ENCODE measurements around the gene DHDH. TPM values are rescaled to one million over a fixed set of nuclear protein-coding genes. Genes with fewer than 3 reads are reported as not detected.

The DHDH gene
- polyA plus RNA-seq, 3 donors: 4.6 to 7.4 (median 5.9) TPM

DNA sequence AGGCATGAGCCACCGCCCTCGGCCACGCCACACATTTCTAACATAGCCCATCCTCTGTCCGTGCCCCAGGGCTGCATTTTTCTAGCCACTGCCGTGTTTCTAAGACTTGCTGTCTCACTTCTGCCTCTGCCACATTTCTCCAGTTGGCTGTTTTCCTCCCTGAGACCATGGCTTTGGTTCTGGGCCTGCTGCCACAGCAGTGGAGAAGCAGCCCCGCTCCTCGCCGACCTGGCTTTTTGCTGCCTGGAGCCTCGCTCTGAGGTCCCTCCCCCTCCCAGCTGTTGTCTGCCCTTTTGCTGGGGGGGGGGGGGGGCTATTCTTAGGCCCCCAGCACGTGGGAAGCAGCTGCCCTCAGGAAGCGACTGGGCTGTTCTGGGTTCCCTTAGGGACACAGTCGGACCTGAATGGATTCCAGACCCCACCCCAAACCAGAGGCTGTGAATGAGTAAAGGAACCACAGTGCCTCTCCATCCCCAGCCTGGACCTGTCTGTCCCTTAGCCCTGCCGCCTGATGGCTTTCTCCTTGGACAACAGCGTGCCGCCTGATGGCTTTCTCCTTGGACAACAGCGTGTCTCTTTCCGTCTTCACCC is 56.3 kb downstream of the DHDH start:
- DNase-seq (ENCODE audit: low read depth in 3 of 3, low spot score in 2 of 3): no peak

GRCh38 chr19:48990400-48990799 is 56.9 kb downstream of the DHDH start:
- no peak for DNase-seq (ENCODE audit: low read depth in 3 of 3, low spot score in 2 of 3)

DNA sequence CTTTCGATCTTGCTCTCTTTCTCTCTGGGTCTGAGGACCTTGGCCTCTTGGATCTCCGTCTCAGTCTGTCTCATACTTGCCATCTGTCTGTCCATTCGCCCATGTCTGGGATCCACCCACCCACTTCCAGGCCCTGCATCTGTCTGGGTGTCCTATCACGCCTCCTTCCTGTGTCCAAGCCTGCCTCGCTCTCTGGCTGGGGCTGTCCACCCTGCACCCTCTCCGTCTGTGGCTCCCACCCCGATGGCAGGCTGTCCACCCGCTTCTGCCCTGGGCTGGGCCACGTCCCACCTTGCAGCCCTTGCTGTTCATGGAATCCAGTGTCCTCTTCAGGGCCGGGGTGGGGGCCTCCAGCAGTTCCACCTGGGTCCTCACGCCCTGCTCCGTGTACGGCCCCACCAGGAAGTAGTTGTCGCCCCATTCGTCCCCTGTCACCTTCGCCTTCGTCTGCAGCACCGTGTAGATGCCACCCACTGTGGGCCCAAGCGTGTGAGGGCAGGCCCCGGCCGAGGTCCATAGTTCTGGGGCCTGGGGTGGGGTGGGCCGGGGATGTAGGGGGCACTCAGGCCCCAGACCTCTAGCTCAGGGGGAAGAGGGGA is 57.6 kb downstream of the DHDH start:
- DNase-seq (ENCODE audit: low read depth in 3 of 3, low spot score in 2 of 3): no peak

GRCh38 chr19:48991873-48992580 is 58.5 kb downstream of the DHDH start:
- DNase-seq (ENCODE audit: low read depth in 3 of 3, low spot score in 2 of 3): peak in 2 of 3 donors; percentile 13 to 33

GRCh38 chr19:48992581-48993174 is 59.2 kb downstream of the DHDH start:
- no peak for DNase-seq (ENCODE audit: low read depth in 3 of 3, low spot score in 2 of 3)

DNA sequence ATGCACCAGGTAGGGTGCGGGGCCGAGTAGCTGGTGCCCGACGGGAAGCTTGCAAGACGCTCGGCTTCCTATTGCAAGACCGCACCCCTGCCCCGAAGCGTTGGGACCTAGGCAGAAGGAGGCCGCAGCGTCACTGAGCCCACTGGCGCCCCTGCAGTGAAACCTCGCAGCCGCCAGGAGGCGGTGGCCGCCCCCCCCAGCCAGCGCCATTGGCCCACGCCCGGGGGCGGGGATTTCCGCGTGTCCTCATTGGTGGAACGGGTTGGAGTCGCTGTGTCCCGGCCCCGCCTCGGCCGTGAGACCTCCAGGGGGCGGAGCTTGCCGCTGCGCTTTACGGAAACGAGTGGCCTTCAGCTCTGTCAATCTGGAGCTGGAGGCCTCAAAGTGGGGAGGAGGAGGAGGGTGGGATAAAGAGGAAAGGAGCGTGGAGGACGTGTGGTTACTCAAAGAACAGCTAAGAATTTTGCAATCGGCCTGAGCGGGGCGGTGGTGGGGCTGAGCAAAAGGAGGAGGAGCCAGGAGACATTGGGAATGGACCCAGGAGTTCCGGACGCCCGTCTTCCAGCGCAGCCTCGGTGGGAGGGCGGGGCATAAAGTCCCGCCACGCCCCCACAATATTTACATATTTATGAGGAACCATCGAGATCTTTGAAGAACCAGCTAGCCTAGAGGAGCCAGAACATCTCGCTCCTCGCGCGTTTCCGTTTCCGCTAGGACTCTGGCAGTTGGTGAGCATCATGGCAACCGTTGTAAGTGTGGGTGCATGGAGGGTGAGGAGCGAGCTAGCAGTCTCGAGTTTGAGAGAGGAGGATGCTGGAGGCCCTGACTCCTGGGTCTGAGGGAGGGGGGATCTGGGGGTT is 59.9 kb downstream of the DHDH start, which contains the start of the genes GYS1 and RUVBL2:
TSS of gene GYS1 (minus strand) at position 135 of the 860 bp plus-strand sequence. CDS start 197 bp downstream, outside the sequence.
TSS of gene RUVBL2 (plus strand) at position 713 of the 860 bp plus-strand sequence. CDS start at position 738, 25 bp downstream.
- DNase-seq (ENCODE audit: low read depth in 3 of 3, low spot score in 2 of 3): peak; percentile 96 to 100 (median 98)

DNA sequence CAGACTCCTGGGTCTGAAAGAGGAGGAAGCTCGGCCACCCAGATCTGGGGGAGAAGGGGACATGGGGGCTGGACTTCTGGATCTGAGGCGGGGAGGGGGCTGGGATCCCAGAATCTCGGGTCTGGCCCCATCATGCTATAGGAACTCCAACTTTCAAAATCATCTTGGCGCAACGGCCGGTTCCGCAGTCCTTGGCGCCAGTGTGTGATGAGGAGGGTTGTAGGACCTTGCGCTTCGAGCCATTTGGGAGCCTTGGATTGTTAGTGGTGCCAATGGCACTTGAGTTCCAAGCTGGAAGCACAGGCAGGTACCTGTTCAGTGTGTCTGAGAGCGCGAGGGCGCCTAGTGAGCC is 60.5 kb downstream of the DHDH start:
- DNase-seq (ENCODE audit: low read depth in 3 of 3, low spot score in 2 of 3): no peak

Other genes with a start within 250 kb of the DHDH start
- 1 to 10 TPM in 2 of 3 donors, under 1 TPM in 1; 0.96 to 2.6 (median 1.9) TPM for gene FUT2, start 237.7 kb upstream of the DHDH start, polyA plus RNA-seq (ENCODE audit: insufficient read length in 3 of 3)
- 1 to 10 TPM; 4.1 to 5.2 (median 4.5) TPM for gene MAMSTR, start 214.0 kb upstream of the DHDH start, polyA plus RNA-seq (ENCODE audit: insufficient read length in 3 of 3)
- 10 to 100 TPM; 11.5 to 12.2 (median 11.8) TPM for gene RASIP1, start 193.1 kb upstream of the DHDH start, polyA plus RNA-seq (ENCODE audit: insufficient read length in 3 of 3)
- gene IZUMO1, start 186.8 kb upstream of the DHDH start, polyA plus RNA-seq (ENCODE audit: insufficient read length in 3 of 3): under 1 TPM in 2 of 3 donors, not detected in 1; 0.18 to 0.40 TPM
- 1 to 10 TPM; 3.0 to 3.4 (median 3.0) TPM for gene FUT1, start 181.1 kb upstream of the DHDH start, polyA plus RNA-seq (ENCODE audit: insufficient read length in 3 of 3)
- not detected for gene FGF21, start 178.2 kb upstream of the DHDH start, polyA plus RNA-seq (ENCODE audit: insufficient read length in 3 of 3)
- 10 to 100 TPM; 28.5 to 34.9 (median 28.8) TPM for gene BCAT2, start 122.7 kb upstream of the DHDH start, polyA plus RNA-seq (ENCODE audit: insufficient read length in 3 of 3)
- 10 to 100 TPM; 24.0 to 30.9 (median 27.9) TPM for gene HSD17B14, start 97.2 kb upstream of the DHDH start, polyA plus RNA-seq (ENCODE audit: insufficient read length in 3 of 3)
- 10 to 100 TPM; 17.4 to 19.8 (median 17.6) TPM for gene PLEKHA4, start 65.1 kb upstream of the DHDH start, polyA plus RNA-seq (ENCODE audit: insufficient read length in 3 of 3)
- gene PPP1R15A, start 61.3 kb upstream of the DHDH start, polyA plus RNA-seq (ENCODE audit: insufficient read length in 3 of 3): 10 to 100 TPM; 34.7 to 48.1 (median 35.8) TPM
- gene TULP2, start 35.0 kb upstream of the DHDH start, polyA plus RNA-seq (ENCODE audit: insufficient read length in 3 of 3): 1 to 10 TPM in 1 of 3 donors, under 1 TPM in 2; 0.72 to 1.9 (median 0.93) TPM
- 100 to 1,000 TPM; 229 to 276 (median 263) TPM for gene NUCB1, start 33.4 kb upstream of the DHDH start, polyA plus RNA-seq (ENCODE audit: insufficient read length in 3 of 3)
- gene BAX, start 21.2 kb downstream of the DHDH start, polyA plus RNA-seq (ENCODE audit: insufficient read length in 3 of 3): 10 to 100 TPM; 47.8 to 70.2 (median 65.9) TPM
- 1,000 to 10,000 TPM; 2,018 to 2,741 (median 2,584) TPM for gene FTL, start 31.6 kb downstream of the DHDH start, polyA plus RNA-seq (ENCODE audit: insufficient read length in 3 of 3)
- 10 to 100 TPM; 35.6 to 38.8 (median 36.1) TPM for gene GYS1, start 59.6 kb downstream of the DHDH start, polyA plus RNA-seq (ENCODE audit: insufficient read length in 3 of 3)
- gene RUVBL2, start 60.2 kb downstream of the DHDH start, polyA plus RNA-seq (ENCODE audit: insufficient read length in 3 of 3): 10 to 100 TPM; 79.2 to 96.2 (median 86.9) TPM
- not detected for gene LHB, start 83.4 kb downstream of the DHDH start, polyA plus RNA-seq (ENCODE audit: insufficient read length in 3 of 3)
- not detected for gene CGB3, start 90.6 kb downstream of the DHDH start, polyA plus RNA-seq (ENCODE audit: insufficient read length in 3 of 3)
- gene CGB2, start 98.2 kb downstream of the DHDH start, polyA plus RNA-seq (ENCODE audit: insufficient read length in 3 of 3): not detected
- gene CGB1, start 103.2 kb downstream of the DHDH start, polyA plus RNA-seq (ENCODE audit: insufficient read length in 3 of 3): not detected
- gene CGB5, start 110.1 kb downstream of the DHDH start, polyA plus RNA-seq (ENCODE audit: insufficient read length in 3 of 3): not detected
- not detected for gene CGB8, start 115.4 kb downstream of the DHDH start, polyA plus RNA-seq (ENCODE audit: insufficient read length in 3 of 3)
- gene CGB7, start 124.0 kb downstream of the DHDH start, polyA plus RNA-seq (ENCODE audit: insufficient read length in 3 of 3): under 1 TPM; 0.78 to 0.94 (median 0.93) TPM
- gene NTF4, start 131.1 kb downstream of the DHDH start, polyA plus RNA-seq (ENCODE audit: insufficient read length in 3 of 3): 1 to 10 TPM; 2.4 to 2.7 (median 2.5) TPM
- under 1 TPM; 0.04 TPM for gene KCNA7, start 139.0 kb downstream of the DHDH start, polyA plus RNA-seq (ENCODE audit: insufficient read length in 3 of 3)
- gene SNRNP70, start 151.8 kb downstream of the DHDH start, polyA plus RNA-seq (ENCODE audit: insufficient read length in 3 of 3): 100 to 1,000 TPM; 243 to 292 (median 271) TPM
- gene LIN7B, start 180.7 kb downstream of the DHDH start, polyA plus RNA-seq (ENCODE audit: insufficient read length in 3 of 3): 1 to 10 TPM; 6.5 to 6.7 (median 6.6) TPM
- gene C19orf73, start 185.4 kb downstream of the DHDH start, polyA plus RNA-seq (ENCODE audit: insufficient read length in 3 of 3): under 1 TPM; 0.39 to 0.80 (median 0.74) TPM
- 1 to 10 TPM; 4.6 to 5.4 (median 4.9) TPM for gene PPFIA3, start 185.8 kb downstream of the DHDH start, polyA plus RNA-seq (ENCODE audit: insufficient read length in 3 of 3)
- gene HRC, start 221.7 kb downstream of the DHDH start, polyA plus RNA-seq (ENCODE audit: insufficient read length in 3 of 3): 10 to 100 TPM; 29.8 to 36.1 (median 35.5) TPM
- gene TRPM4, start 224.1 kb downstream of the DHDH start, polyA plus RNA-seq (ENCODE audit: insufficient read length in 3 of 3): 10 to 100 TPM; 19.8 to 25.4 (median 20.0) TPM

Data from right renal cortex interstitium (tissue), 3 donors.